Esophagus mucosa (tissue), 1 donor: Measurements from ENCODE around the gene CPO. TPM values are rescaled to one million over a fixed set of nuclear protein-coding genes. Genes with fewer than 3 reads are reported as not detected.

Source experiments
- ATAC-seq: fragments of 200-7000 bp; cut with Tn5 transposase; one replicate; pipeline ENCODE4 v1.9.1; 2020
- total RNA-seq: library from RNA; stranded (reverse); gene quantifications from one replicate; pipeline ENCODE4 v1.2.4, GENCODE V29; 2023
- donor health status: DM: yes; HTN: yes; CAD: no.

The CPO gene
- total RNA-seq, 1 donor from 2014 or later, result not detected

DNA sequence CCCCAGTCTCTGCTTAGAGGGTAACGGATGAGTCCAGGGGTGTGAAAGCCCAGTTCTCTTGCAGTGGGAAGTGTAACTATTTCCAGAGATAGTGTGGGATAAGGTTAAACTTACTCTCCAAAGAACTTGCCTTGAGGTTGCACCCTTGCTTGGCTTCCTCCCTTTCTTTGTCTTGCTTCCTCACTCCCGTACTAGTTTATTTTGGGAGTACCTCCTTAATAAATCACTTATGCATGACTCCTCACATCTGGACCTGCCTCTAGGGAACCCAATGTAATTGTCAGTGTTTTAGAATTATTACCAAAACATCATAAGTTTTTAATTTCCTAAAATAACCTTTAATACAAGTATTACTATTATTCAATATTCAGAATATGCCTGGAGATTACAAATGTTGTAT, 35.2 kb downstream of the CPO start:
- ATAC-seq, result no peak

DNA sequence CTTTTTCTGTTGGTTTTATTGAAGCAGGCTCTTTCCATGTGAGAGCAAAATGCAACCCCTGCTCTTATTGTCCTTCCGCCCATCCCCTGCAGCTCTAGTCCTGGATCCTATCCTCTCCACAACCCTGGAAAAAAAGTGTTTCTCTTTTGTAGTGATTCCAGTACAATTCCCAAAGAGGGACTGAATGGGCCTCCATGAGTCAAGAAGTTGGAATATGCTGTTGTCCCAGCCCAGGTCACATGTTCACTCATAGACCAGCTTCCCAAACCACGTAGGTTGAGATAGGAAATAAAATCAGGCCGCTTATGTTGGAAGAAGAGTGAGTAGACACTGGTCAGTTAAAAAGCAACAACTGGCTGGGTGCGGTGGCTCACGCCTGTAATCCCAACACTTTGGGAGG, 39.4 kb downstream of the CPO start:
- no peak for ATAC-seq

DNA sequence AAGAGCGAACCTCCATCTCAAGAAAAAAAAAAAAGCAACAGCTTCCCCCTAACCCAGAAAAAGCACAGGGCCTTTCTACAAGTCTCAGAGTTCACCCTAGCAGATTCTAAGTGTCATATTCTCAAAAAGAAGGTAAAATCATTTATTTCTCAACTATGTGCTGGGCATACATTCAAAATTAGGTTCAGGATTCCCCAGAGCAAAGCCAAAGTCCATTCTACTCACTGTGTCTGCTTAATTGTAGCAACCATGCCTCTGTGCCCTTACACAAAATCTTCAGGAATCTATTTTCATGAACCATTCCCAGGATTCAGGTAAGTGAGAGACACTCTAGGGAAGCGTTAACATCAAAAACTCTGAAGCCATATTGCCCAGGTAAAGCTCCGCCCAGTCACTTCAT, 40.0 kb downstream of the CPO start:
- ATAC-seq, result no peak

DNA sequence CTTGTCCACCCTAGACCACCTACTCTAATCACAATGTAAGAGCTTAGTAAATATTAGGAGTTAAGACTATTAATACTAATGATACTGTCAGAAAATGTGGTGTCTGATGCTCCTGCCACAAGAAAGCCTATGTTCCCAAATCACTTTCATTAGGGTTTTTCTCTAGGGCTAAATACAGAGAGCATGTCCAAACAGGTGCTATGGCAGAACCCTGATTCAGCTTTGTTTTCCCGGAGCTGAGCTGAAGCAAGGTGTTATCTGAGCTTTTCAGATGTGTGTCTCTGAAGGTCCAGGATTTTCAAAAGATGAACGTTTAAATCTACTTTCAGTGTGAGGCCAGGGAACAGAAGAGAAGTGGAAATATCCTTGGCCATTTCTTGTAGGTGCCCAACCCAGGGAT, 40.6 kb downstream of the CPO start:
- ATAC-seq, result peak; percentile 25

DNA sequence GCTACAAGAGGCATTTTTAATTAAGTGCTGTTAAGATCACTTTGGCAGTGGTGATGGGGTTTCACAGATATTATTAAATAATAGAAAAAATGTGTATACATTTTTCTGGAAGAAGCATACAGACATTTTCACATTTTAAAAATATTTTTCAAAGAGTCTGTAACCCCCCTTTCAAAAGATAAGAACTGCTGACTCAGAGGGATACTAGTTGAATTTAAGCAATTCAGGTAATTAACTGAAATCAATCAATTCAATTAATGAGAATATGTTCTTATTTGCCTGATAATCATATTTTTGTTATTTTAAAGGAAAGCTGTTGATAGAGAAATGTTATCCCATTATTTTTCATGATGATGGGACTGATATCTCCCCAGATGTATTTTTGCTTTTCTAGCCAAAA, 41.1 kb downstream of the CPO start:
- no peak for ATAC-seq

DNA sequence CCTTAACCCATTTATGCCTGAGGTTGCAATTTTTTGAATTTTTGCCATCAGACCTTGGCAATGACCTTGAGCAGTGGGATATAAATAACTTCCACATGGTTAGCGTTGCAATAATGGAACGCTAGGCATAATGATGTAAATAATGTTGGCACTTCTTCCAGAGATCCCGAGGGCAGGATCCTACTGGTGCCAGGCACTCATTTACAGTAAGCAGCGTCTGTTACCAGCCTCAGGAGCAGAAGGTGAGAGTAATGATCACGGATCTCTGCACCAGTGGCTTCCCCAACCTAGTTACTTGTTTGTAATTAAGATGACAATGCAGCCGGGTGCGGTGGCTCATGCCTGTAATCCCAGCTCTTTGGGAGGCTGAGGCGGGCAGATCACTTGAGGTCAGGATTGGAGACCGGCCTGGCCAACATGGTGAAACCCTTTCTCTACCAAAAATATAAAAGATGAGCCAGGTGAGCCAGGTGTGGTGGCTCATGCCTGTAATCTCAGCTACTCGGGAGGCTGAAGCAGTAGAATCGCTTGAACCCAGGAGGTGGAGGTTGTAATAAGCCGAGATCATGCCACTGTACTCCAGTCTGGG, 41.9 kb downstream of the CPO start:
- ATAC-seq, result no peak

DNA sequence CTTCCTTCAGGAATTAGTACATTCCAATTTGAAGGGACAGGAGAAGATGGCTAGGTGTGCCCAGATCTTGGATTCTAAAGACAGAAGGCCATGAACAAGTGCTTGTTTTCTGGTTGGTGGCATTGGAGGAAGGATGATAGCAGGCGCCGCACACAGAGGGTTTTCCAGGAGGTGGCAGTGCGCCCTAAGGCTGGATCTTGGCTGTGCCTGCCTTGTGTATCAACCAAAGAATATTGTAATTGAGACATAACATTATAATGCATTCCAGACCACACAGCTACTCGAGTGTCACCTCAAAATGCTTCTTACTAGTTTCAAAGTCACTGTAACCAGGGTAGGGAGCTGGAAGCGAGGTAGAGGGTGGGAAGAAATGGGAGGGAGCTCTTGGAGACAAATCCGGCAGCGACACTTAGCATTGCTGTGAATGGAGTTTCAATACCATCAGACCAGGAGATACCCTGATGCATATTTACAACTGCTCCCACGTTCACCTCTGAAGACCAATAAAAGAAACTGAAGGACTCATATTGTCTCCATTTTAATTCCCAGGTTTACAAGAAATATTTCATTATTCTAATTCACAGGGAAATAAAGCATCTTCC, 42.5 kb downstream of the CPO start:
- ATAC-seq, result peak; percentile 84

DNA sequence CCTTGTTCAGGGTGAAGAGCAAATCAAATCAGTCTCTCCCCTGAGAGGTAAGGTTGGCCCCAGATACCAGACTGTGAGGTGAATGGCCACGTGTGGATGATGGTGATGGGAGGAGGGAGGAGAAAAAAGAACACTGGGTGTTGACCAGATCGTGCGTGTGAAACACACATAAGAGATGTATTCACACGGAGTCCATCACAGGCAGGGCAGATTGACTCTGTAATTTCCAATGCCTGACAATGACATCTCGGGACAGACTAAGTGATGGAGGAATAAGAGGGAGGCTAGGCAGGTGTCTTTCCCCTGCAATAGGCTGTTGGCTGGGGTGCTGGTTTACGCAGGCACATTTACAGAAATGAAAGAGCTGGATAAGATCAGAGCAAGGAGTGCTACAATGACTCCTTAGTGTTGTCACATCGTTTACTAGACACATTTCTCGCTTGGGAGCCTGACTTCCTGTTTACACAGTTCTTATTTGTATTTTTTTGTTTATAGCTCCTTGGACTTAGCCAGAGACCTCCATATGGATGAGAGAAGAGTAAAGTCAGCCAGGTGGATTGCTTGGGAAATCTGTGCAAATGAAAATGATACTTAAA, 43.1 kb downstream of the CPO start:
- no peak for ATAC-seq

DNA sequence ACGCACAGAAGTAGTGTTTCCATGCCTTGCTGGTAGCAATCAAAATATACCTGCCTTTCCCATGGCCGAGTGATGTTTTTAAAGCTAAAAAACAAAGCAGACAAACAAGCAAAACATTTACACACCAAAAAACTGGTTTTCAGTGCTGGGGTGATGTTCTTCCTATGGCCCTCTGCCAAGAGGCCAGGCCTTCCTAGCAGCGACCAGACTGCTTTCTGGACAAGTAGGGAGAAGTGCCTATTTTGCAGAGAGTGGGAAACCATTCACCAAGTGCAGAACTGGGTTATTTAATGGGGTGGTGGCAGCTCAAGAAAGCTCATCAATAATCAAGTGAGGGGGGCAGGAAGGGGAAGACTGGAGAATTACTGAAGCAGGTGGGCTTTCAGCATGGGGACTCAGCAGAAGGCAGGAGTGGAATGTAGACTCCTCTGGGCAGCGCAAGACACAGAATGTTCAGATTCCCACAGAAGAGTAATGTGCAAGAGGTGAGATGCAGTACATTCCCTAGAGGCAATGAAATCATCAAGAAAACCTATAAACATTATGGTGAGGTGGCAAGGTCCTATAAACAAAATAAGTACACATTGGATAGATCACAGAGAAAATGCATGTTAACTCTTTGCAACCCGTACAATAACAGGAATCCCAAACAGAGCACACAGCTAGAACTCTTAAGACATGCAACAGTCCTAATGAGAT, 44.0 kb downstream of the CPO start:
- ATAC-seq, result no peak

DNA sequence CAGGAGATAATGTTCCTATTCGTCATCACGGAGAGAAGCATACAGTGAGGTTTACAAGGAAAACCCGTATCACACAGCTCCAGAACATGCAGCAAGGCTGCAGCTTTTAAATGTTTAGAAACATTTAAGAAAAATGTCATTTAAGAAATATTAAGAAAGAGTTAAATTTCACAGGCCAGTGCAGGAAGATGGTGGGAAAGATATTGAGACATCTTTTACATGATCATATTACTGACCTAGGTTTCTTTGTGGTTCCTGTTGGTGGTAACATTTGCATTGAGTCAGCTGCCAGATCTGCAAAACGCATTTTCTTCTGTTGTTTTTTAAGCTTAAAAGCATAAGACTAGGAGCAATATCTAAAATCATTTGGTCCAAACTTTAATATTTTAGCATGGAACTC, 44.9 kb downstream of the CPO start:
- ATAC-seq, result no peak

DNA sequence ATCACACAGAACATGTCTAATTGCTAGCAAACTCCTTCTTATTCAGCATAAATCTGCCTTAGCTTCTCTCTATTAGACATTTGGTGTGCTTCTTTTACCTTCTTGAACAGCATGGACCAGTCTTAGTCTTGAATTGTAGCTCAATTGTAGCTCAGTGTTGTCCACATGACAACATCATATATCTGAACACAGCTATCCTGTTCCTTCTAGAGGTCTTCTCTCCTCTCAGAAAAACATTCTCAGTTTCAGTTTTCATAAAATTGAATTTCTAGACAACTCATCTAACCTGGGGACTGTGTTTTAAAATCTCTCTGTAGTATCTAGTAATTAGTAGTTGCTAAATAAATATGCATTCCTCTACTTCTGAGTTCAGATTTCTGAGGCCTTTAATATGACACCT, 47.6 kb downstream of the CPO start:
- ATAC-seq, result no peak

DNA sequence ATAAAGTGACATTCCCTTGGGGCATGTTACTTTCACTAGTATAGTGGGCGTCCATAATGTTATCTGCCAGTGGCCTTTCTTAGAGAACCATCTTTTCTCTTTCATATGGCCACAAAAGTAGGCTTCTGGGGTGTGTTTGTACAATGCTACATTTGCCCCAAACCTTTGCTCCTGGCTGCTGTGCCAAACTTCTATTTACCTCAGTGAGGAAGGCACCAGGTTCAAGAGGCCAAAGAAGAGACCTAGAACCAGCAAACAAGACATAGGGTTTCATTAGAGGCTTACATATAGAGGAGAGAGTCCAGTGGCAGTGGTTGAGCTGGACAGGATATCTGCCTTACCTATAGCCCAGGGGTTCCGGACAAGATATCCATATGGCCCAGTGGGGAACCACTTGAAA, 48.5 kb downstream of the CPO start:
- ATAC-seq, result no peak

DNA sequence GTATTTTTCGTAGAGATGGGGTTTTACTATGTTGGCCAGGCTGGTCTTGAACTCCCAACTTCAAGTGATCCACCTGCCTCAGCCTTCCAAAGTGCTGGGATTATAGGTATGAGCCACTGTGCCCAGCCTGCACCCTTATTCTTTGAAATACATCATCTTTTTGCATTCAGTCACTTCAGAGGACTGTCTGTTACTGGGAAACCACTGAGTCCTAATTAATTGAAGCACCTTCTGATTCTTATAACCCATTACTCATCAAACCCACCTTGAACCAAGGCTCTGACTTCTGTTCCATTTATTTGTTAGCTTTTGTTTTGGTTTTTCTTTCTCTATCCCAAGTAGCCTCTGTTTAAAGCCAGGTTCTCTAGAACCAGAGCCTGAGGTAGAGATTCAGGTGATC, 49.6 kb downstream of the CPO start:
- ATAC-seq, result no peak

DNA sequence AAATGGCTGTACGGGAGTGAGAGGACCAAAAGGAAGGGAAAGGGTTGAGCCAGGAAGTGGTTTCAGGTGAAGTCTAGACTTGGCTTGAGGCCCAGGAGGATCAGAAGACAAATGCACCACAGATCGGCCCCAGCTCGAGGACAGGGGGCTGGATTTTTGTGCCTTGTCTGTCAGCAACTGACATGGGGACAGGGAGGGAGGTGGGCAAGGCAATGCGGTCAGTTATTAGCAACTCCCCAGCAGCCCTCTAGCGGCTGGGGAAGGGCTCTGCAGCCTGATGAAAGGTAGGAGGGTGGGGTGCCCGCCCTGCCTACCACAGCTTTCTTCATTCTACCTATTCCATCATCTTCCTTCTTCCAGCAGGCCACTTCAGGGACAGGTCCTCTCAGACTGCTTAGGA, 50.0 kb downstream of the CPO start:
- peak; percentile 48 for ATAC-seq

DNA sequence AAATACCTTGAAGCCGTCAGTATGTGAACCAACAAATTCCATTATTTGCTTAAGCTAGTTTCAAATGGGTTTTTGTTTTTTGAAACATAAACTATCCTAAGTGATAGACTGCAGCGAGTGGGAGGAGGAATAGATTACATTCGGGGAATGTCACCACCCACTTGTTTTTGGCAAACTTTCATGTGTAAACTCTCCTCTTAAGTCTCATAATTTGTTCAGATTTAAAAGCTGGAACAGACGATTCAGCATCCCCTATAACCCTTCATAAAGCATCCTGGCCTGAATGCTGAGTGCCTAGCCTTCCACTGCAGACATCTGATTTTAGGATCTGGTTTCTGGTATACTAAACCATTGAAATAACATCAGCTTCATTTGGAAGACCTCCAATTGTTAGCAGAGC, 51.0 kb downstream of the CPO start:
- ATAC-seq, result no peak

DNA sequence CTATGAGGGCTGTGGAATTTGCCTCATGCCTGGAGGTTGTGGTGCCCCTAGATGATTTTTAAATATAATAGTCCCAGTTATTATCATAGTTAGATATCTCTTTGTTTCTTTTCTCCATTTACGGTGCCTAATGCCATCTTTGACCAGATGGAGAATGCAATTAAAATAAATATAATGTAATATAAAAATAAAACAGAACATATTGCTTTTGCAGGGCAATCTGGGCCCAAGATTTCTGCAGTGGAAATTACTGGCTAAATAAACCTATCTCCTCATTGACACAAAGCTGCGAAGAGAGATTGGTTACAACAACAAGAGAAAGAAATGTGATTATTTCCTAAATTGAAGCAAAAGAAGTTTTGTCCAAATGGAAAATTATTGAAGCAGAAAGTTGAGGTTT, 51.8 kb downstream of the CPO start:
- ATAC-seq, result no peak

DNA sequence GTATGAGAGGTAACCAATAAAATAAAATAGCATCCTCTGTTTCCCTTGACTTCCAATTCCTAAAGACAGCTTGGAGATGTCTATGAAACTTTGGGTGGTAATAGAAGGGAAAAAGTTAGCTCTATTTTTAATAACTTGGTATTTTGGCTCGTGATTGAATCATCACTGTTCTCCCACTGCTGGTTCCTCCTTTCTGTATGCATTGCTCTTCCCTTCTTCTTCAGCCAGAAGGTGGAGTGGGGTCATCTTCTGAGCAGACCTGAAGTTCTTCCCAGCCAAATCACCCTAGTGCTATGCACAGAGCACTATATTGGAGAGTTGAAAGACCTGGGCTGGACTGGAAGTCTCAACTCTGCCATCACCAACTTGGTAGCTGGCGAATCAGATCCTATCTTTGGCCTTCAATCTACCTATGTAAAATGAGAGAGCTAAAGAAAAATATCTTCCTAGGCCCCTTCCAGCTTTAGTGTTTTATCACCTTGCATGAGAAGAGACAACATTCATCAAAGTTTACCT, 54.1 kb downstream of the CPO start:
- no peak for ATAC-seq

DNA sequence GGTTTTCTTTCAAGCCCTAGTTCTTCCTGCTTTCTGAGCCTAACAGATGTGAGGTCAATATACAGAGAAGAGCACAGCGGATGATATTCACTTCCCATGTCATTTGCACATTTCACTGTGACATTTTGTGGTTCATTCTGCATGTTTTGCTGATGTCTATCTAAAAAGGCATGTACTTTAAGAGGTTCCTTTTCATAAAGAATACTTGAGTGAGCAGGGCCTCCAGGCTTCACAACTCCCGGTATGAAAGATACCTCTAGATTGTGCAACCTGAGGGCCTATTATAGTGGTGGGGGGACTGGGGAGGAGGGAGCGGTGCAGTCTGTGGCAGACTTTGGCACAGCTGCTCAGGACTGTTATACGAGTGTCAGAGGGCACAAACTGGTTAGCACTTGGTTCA, 54.6 kb downstream of the CPO start:
- ATAC-seq, result no peak

DNA sequence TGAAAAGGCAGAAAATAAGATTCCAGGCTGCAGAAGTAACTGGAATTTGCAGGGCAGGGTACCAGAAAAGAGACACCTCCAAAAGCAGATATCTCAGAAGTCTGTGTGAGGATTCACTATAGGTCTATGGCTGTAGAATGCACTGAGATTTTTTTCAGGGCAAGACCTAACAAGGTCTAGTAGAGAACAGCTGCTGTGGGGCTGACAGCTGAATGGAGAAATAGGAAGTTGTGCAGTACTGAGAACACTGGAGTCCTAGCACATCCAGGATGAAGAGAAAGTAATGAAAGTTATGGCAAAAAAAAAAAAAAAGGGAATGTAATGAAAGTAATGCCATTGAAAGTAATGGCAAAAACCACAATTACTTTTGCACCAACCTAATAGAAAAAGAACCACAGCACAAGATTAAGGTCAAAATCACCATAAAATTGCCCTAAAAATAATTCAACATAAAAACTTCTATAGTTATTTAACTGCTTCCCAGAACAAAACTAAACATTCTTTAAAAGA, 57.3 kb downstream of the CPO start:
- ATAC-seq, result no peak

DNA sequence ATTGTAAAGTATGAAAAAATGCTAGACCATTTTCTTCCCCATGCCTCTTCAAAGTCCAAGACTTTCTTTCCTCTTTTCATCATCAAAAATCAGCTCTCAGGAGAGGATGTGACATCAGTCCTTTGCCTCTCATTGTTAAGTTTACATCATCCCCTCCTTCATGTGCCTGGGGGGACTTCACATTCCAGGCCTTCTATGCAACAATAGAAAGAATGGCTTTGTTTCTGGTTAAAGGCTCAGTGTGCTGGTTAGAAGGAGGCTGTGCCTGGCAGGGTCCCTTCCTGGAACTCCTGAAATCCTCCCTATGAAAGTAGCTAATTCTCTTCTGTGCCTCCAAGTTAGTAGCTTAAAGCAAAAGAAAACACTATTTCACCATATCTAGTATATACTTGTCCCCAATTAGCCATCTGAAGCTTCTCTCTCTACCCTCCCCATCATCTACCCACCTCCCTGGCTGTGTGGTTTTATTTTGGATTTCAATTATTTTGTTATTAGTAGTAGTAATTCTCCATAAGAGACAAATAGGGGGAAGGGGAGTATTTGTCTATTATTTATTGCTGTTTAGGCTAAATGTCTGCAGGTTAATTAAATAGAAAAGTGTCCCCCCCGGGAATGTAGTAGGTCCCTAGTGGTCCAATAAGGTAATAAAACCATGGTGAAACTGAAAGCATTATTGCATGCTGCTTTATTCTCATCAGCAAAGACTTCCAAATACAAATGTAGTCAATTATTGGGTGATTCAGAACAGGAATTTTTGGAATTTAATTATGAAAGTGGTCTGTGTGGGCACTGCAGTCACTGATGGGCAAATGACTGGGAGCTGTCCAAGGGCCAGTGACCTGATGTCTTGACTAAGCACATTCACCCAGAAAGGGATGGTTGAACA, 69.0 kb downstream of the CPO start:
- no peak for ATAC-seq

DNA sequence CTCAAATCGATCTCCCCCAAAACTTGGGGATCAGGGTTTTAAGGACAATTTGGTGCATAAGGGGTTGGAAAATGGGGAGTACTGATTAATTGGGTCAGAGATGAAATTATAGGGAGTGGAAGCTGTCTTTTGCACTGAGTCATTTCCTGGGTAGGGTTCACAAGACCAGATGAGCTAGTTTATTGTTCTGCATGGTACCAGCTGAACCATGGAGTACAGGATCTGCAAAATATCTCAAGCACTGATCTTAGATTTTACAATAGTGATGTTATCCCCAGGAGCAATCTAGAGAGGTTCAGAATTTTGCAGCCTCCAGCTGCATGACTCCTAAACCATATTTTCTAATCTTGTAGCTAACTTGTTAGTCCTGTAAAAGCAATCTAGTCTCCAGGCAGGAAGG, 73.1 kb downstream of the CPO start:
- ATAC-seq, result peak; percentile 99

DNA sequence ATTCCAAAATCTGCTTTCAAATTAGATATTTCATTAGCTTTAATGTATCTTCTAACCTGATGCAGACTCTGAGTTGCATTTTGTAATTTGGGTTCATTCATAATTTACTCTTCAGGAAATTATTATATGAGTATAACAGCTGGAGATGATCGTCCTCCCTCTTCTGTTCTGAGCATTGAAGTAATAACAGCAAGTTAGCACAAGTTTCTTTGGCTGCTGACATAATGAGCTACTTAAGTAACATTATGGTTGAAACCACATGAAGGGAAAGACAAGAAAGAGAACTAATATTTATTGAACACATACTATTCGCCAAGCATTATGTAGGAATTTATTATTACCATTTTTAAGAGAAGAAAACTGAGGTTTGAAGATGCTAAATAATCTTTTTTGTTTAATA, 75.1 kb downstream of the CPO start:
- ATAC-seq, result peak; percentile 59

DNA sequence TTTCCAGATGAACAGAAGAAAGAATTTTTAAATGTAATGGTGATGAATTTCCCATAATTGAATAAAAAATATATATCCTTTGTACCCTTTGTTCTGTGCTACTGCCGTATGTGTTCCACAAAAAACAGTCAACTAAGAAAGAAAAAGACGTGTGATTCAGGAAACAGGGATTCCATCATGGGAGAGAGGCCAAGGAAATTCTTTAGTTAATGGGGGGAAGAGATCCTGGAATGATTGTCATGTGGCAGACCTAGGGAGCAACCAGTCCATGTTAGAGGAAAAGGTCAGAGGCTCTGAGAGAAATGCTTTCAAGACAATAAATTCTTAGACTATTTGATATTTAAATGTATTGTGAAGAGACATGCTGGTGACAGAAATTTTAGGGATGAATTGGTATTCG, 76.6 kb downstream of the CPO start:
- ATAC-seq, result no peak
